ENCODE results near the gene ATP1A4. TPM values are rescaled to one million over a fixed set of nuclear protein-coding genes. Genes with fewer than 3 reads are reported as not detected.

Gene ATP1A4
- total and polyA plus RNA-seq, 10 of the 15 experiments (the other 5 are each of a cell fraction or from before 2014, with no cell fraction given), result 0.31 to 1.0 (median 0.54) TPM

- H3K79me2 ChIP-seq (ENCODE audit: control insufficient read depth, insufficient read depth, low read length), result peaks cover 35% of the 10 kb centered on the region
- no peak for FAIRE-seq
- in situ Hi-C loops (cut with MboI), result no loop called here
Observed at GRCh38 chr1:160207771-160208556, 56.6 kb downstream of the ATP1A4 start.

More at GRCh38 chr1:160207771-160208556, 56.6 kb downstream of the ATP1A4 start:
- TF ChIP-seq JUNB (IDR thresholded peaks at IDR 0.05) (no peak), RAD51 (IDR thresholded peaks at IDR 0.05) (no peak), ZNF24 (IDR thresholded peaks at IDR 0.05) (no peak), ETV6 (conservative IDR thresholded peaks at IDR 0.05 in 1 of 2, IDR thresholded peaks at IDR 0.05 in 1 of 2; ENCODE audit: borderline replicate concordance in 1 of 2, low read depth in 1 of 2) (no peak), HDGF (IDR thresholded peaks at IDR 0.05) (no peak), POLR2AphosphoS5 (IDR thresholded peaks at IDR 0.05; ENCODE audit: low read length) (peak; percentile 25; the same call in 1 of the 2 replicates), YBX1 (IDR thresholded peaks at IDR 0.05) (no peak)
- Histone ChIP-seq H3K4me2 (ENCODE audit: control insufficient read depth, insufficient read depth) (peak overlapping the region; percentile 82), H3K27ac (ENCODE audit: control insufficient read depth, insufficient read depth) (no peak overlapping the region), H2AFZ (ENCODE audit: control insufficient read depth, low read depth, low read length) (no peak overlapping the region), H3K4me1 (ENCODE audit: control insufficient read depth, insufficient read depth, low read length) (peaks cover 26% of the 10 kb centered on the region), H3K27me3 (replicated peaks in 1 of 2; ENCODE audit: control insufficient read depth in 2 of 2, insufficient read depth in 2 of 2, low read length in 1 of 2) (no peaks in the 10 kb centered on the region), H3K9ac (ENCODE audit: control insufficient read depth, insufficient read depth, low read length) (no peak overlapping the region; the same call in 1 of the 2 replicates), H4K20me1 (ENCODE audit: control insufficient read depth, insufficient read depth) (no peaks in the 10 kb centered on the region), H3K4me3 (no peak overlapping the region), H3K9me3 (replicated peaks; ENCODE audit: control insufficient read depth, insufficient read depth, low read length) (no peaks in the 10 kb centered on the region), H3K36me3 (ENCODE audit: control insufficient read depth in 2 of 2, insufficient read depth in 2 of 2, low read length in 1 of 2) (peaks cover 14% of the 10 kb centered on the region in 2 experiments; a peak in 3 of 4 replicates)
- ChIA-PET SMC1A (ENCODE audit: uncharacterized antibody, unreplicated experiment) (interaction anchor here (0.8 to 11.5 kb wide), 9 partner anchors 10 to 83 kb away, joined by 3 to 95 read pairs (median 7); no protein-coding TSS in a partner anchor), POLR2A (interaction anchor here (0.8 to 1.8 kb wide), 5 partner anchors 41 to 130 kb away, joined by 3 to 5 read pairs (median 3); no protein-coding TSS in a partner anchor), CTCF (interaction anchor here (0.7 to 7.7 kb wide), 11 partner anchors 10 to 167 kb away, joined by 3 to 46 read pairs (median 4); partner anchors contain the start of gene DCAF8), RAD21 (ENCODE audit: unreplicated experiment) (interaction anchor here (1.2 to 3.2 kb wide), 4 partner anchors 8 to 84 kb away, joined by 3 to 16 read pairs (median 7); no protein-coding TSS in a partner anchor)
- 75% methylated on average over 9 of the region's 9 CpGs for WGBS (ENCODE audit: insufficient coverage, insufficient replicate concordance, low lambda C conversion rate, missing lambda C conversion rate)
- ATAC-seq, result no peak
- BruUV-seq (replicated peaks), result no TSS peak
- intact Hi-C loops (cut with micrococcal nuclease; ENCODE audit: unreplicated experiment), result no loop called here
- DNase-seq (ENCODE audit: low read depth, low spot score), result no peak
